CD1c-positive myeloid dendritic cell (primary cell): ENCODE results near the gene COMMD1.
"Not testable (repeated sequence)": the region's sequence is repeated elsewhere in the genome, so short reads cannot be mapped to it uniquely, and the experiment has no call there.

Experiments used
- DNase-seq: peaks from one replicate; pipeline ENCODE4 v3.0.0-alpha.2; 2016; ENCODE audit errors: extremely low spot score

COMMD1 gene

GRCh38 chr2:62016957-62017356 lies 111.5 kb downstream of the COMMD1 start:
- DNase-seq = no peak

DNA sequence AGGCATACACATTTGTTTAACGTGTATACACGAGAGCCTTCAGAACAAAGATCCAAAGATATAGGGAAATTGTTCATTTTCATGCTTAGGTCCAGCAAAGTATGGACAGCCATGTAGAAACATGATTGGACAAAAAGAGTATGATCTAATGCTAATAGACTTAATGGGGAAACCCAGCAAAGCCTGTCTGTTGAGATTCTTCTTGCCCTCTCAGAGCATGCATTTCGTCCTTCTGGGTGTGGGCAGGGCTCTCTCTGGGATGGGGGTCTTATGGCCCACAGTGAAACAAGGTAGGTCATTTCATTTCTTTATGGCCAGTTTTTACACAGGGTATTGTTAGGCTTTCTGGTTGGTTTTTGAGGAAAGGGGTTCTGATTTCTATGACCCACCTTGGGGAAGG lies 124.4 kb downstream of the COMMD1 start:
- no peak for DNase-seq

DNA sequence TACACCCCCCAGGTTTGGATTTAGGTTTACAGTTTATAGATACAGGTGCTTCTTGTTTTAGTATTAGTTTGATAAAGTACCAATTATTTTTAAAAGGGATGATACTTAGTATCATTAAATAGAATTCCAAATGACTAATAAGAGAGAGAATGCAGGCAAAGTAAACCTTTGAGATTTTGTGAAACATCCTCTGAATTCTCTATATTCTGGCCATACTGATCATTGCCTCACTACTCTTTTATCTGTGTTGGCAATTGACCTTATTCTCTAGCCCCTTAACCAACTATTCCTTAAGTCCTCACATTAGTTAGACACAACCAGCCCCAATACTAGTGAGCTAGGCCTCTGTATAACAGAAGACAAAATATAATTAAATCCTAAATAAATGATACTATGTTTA lies 125.4 kb downstream of the COMMD1 start:
- DNase-seq = no peak

- no peak for DNase-seq
Observed at GRCh38 chr2:62032096-62032495, 126.6 kb downstream of the COMMD1 start.

GRCh38 chr2:62034715-62035114 lies 129.2 kb downstream of the COMMD1 start:
- no peak for DNase-seq

DNA sequence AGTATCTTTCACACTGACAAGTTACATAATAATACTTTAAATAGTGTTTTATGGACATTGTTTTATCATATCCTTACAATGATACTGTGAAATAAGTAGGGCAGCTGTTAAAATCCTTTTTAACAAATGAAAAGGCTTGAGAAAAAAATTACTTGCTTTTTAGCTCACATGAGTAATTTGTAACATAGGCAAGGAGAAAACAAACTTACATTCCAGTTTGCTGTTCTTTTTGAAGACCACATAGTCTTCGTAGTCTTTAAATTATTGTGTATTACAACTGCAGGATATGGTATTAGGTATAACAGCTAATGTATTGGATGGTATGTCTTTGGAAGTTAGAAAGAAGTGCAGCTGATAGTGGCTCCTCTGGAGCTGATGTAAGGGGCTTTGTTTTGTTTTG lies 130.8 kb downstream of the COMMD1 start:
- no peak for DNase-seq

- DNase-seq = no peak
Observed at GRCh38 chr2:62036761-62037250, 131.3 kb downstream of the COMMD1 start.

DNA sequence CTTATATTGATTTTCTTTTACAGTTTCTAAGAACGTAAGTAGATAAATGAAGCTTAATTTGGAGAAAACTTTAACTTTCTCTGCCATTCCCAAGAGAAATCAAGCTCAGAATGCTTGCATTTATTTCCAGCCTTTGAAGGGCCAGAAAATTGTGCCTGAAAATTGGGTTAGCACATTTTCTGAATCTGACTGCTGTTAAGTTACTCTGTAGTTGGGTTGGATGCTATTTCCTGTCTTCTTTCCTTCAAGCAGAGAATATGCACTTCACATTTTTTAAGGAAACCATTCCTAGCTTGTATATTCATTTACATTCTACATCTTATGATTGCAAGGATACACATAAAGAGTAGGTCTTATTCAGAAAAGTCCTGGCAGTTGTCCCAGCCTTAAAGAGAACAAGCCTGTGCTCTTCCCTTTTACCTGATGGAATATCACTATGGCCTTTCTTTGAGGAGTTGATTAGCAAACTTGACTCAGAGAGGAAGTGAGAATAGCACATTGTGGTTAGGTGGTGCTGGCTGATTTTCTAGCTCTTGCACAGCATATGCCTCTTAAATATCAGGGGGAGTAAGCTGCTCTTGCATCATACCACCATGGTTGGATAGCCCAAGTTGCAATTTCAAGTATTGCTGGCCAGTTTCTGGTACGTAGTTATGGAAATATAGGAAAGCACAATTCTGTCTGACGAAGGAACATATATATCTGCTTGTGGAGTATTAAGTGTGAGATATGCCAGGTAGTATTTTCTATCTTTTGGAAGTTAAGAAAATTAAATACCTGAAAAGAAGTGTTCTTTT lies 133.7 kb downstream of the COMMD1 start:
- DNase-seq = peak; percentile 87

GRCh38 chr2:62040926-62041325 lies 135.5 kb downstream of the COMMD1 start:
- DNase-seq = no peak

- DNase-seq = not testable (repeated sequence)
Observed at GRCh38 chr2:62041701-62042385, 136.4 kb downstream of the COMMD1 start.

GRCh38 chr2:62042400-62042799 lies 136.9 kb downstream of the COMMD1 start:
- no peak for DNase-seq

DNA sequence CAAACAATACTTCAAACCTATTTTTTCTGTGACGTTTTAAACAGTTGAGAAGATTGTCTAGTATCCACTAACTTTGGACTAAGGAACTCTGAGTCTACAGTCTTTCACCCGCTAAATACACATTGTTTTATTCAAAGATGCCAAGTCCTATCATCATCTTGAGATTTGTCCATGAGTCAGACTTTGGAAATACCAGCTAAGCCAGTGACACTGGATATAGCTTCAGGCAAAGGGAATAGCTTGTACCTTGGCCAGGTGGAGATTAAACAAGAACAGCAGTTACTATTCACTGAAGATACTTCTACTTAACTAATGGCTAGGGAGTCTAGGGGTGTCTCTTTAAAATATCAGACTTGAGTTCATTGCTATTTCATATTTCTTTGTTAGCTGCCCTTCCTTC lies 137.5 kb downstream of the COMMD1 start:
- no peak for DNase-seq

DNA sequence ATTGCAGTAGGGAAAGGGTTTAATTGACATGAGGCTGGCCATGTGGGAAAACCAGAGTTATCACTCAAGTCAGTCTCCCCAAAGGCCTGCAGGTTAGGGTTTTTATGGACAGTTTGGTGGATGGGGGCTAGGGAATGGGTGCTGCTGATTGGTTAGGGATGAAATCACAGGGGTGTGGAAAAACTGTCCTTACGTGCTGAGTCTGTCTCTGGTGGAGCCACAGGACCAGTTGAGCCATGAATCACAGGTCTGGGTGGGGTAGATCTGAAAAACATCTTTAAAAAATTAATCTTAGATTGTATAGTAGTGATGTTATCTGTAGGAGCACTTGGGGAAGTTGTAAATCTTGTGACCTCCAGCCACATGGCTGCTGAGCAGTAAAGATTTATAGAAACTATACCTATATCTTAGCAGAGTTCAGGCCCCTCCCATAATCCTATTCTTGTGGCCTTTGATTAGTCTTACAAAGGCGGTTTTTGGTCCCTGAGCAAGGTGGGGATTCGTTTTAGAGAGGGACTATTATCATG lies 139.6 kb downstream of the COMMD1 start:
- DNase-seq = no peak

DNA sequence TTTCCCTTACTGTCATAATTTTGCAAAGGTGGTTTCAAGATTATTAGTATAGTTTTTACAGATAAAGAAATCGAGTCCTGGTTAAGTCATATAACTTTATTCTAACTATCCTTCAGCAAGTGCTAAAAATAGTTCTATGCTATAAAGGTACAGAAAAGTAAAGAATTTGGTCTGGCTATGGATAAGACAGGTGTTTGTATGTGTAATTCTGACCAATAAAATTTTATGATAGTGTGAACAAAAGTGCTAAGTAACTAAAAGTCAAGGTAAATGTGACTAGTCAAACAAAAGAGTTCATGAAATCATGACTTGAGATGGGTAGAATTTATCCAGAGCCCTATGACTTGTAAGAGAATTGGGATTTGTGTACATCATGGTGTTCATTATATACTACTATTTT lies 140.7 kb downstream of the COMMD1 start:
- DNase-seq = no peak

DNA sequence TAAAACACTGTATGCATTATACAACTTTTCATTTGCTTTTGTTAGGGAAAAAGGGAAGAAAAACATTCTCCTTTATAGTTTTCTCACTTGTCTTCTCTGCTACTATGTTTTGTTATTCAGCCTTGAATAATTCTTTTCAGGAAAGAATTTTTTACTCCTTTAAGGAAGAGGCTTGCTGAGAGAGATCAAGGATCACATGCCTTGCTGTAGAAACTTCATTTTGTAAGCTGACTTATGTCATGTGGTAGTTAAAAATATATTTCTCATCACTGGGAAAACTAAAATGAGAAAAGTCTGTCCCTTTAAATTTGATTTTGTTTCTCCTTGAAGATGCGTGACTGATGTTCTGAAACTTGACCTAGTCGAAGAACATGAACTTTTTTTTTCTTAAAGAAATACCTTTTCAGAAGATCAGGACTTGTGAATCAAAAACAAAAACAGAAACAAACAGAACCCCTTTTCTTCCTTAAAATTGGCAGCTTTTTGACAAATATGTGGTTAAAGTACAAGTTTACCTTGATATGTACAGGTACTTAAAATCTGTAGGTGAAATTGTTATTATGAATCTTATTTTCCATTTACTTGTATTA lies 145.1 kb downstream of the COMMD1 start:
- no peak for DNase-seq

DNA sequence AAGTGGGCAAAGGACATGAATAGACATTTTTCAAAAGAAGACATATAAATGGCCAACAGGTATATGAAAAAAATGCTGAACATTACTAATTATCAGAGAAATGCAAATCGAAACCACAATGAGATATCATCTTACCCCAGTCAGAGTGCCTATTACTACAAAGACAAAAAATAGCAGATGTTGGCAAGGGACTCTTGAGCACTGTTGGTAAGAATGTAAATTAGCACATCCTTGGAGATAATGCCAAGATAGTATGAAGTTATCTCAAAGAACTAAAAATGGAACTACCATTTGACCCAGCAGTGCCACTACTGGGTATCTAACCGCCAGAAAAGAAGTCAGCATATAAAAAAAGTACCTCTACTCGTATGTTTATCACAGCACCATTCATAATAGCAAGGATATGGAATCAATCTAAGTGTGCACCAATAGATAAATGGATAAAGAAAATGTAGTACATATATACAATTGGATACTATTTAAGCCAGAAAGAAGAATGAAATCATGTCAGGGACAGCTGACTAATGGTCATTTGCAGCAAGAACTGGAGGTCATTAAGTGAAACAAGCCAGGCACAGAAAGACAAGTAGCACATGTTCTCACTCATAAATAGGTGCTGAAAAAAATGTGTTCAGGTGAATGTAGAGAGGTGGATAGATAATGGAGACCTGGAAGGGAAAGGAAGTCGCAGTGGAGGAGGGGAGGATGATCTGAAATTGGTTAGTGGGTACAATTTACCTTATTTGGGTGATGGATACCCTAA lies 148.7 kb downstream of the COMMD1 start:
- no peak for DNase-seq

- DNase-seq = no peak
Observed at GRCh38 chr2:62054916-62055450, 149.5 kb downstream of the COMMD1 start.

DNA sequence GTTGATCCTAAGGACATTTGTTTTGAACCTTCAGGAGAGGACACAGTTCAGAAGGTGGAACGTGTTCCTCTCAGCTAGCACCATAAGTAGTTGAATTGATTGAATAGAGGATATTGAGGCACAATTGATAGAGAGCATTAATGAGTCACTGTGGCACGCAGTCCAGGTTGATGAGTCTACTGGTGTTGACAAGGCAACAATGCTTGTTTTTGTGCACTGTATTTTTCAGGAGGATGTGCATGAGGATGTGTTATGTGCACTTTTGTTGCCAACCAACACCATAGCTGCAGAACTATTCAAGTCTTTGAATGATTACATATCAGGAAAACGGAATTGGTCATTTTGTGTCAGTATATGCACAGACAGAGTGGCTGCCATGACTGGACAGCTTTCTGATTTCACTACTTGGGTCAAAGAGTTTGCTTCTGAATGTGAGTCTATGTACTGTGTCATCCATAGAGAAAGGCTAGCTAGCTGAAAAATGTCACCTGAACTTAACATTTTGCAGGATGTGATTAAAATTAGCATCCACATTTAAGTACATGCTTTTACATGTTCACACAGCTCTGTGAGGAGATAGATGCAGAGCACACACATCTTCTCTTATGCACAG lies 150.4 kb downstream of the COMMD1 start:
- DNase-seq = no peak

DNA sequence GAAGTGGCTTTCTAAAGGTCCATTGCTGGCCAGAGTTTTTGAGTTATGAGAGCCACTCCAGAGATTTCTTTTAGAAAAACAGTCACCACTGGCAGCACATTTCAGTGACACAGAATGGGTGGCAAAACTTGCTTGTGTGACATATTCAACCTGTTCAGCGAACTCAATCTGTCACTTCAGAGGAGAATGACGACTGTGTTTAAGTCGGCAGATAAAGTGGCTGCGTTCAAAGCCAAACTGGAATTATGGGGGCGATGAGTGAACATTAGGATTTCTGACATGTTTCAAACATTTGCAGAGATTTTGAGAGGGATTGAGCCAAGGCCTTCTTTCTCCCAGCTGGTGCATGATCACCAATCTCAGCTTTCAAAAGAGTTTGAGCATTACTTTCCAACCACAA lies 150.9 kb downstream of the COMMD1 start:
- no peak for DNase-seq

GRCh38 chr2:62065243-62065642 lies 159.8 kb downstream of the COMMD1 start:
- no peak for DNase-seq

- no peak for DNase-seq
Observed at GRCh38 chr2:62071126-62071598, 165.7 kb downstream of the COMMD1 start.
